ENCODE measurements around the gene TMEM150C.

Gene TMEM150C

GRCh38 chr4:82469791-82470345, 91.9 kb downstream of the TMEM150C start:
- no peak for FAIRE-seq

- no peak for FAIRE-seq
Observed at GRCh38 chr4:82467471-82467870, 94.3 kb downstream of the TMEM150C start.

DNA sequence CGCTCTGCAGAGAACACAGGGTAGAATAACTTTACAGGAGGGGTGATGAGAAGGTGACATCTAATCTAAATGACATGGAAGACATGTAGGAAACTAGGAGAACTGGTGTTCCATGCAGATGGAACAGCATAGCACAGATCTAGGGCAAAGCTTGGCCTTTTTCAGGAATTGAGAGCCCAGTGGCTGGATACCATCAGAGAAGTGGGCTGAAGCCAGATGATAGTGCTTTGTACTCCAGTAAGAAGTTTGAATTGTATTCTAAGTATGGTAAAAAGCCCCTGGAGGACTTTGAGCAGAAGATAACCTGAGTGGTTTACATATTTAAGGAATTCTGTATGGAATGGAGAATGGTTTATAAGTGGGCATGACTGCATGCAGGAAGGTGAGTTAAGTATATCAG, 98.6 kb downstream of the TMEM150C start:
- no peak for FAIRE-seq

GRCh38 chr4:82462415-82462831, 99.4 kb downstream of the TMEM150C start:
- peak; percentile 82 for FAIRE-seq

GRCh38 chr4:82461710-82462109, 100.1 kb downstream of the TMEM150C start:
- no peak for FAIRE-seq

DNA sequence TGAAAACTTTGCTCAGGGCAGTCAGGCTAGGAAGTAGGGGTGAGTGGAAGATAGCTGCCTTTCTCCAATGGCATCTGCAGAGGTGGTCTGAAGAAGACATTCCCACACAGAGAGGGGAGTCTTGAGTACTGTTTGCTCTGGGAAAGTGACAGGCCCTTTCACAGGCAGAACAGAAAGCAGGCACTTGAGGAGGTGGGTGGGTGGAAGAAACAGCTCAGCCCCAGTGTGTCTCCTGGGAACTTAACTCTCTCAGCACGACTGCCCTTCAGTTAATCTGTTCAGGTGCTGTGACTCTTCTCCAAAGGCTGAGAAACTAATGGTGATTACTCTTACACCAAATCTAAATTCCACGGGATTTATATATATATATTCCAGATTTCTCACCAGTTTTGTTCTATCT, 103.1 kb downstream of the TMEM150C start:
- no peak for FAIRE-seq

DNA sequence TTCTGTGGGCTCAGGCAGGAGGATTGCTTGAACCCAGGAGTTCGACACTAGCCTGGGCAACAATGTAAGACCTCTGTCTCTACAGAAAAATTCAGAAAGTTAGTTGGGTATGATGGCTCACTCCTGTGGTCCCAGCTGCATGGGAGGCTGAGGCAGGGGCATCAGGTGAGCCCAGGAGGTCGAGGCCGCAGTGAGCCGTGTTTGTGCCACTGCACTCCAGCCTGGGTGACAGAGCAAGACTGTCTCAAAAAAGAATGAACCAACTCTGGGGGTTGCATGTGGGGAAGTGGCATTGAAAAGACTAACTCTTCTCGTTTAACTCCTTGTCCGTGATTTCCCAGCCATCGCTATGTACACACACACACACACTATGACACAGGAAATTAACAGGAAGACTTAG, 104.5 kb downstream of the TMEM150C start:
- FAIRE-seq: no peak

- no peak for FAIRE-seq
Observed at GRCh38 chr4:82452026-82452425, 109.8 kb downstream of the TMEM150C start.

GRCh38 chr4:82450966-82451755, 110.6 kb downstream of the TMEM150C start:
- FAIRE-seq: no peak

- FAIRE-seq: no peak
Observed at GRCh38 chr4:82447886-82448285, 113.9 kb downstream of the TMEM150C start.

DNA sequence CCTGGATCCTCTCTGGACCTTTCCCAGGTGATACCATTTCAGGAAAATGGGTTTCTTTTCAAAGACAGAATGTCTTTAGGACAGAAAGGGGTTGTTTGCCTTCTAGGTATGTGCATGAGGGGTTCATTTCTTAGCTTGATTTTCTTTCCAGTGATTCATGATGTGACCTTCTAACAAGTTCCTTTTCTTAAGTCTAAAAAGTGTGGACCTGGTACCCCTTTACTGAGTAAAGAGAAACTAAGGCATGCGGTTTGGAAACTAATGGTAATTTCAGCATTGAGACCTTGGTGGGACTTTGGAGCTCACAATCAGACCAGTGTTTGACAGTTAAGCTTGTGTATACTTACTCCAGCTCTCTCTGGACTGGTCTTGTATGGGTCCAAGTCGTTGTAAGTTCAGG, 122.7 kb downstream of the TMEM150C start:
- FAIRE-seq: no peak

DNA sequence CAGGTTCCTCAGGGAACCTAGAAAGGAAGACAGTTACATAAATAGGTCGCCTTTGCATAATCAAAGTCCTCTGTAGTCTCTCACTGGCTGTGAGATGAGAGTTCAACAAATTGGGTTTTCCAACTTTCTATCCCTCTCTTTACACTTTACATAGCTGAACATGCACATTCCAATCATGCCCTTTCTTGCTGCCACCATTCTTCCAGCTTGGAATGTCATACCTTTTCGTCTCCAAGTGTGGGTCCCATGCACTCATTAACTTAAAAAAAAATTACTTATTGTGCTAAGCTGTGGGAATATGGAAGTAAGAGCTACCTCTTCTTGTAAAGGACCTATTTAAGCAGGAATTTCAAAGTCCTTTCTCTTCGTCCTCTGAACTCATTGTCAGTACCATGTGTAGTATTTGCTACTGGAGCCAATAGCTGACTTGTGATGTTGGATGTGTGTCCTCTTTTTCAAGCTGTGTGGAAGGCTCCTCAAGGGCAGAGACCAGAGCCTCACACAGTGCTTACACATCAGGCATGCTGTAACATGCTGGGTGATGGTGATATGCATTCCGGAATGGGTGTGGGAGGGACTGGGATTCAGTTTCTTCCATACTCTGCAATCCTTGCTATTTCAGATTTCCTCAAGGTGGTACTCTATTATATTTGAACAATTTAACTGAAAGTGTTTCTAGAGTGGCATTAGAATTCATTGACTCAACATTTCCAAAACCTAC, 124.3 kb downstream of the TMEM150C start:
- FAIRE-seq: no peak

DNA sequence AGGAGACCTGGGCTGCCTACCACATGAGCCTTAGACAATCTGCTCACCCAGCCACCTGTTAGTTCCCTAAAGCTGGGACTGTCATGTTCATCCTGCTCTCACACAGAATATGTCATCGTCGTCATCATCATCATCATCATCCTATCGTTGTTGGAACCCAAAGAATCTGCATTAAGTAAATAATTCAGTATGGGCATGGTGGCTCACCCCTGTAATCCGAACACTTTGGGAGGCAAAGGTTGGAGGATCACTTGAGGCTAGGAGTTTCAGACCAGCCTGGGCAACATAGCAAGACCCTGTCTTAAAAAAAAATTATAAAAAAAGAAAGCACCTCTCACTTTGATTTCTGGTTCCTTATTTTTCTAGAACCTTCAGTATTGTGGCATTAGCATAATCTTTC, 125.0 kb downstream of the TMEM150C start:
- FAIRE-seq: no peak

DNA sequence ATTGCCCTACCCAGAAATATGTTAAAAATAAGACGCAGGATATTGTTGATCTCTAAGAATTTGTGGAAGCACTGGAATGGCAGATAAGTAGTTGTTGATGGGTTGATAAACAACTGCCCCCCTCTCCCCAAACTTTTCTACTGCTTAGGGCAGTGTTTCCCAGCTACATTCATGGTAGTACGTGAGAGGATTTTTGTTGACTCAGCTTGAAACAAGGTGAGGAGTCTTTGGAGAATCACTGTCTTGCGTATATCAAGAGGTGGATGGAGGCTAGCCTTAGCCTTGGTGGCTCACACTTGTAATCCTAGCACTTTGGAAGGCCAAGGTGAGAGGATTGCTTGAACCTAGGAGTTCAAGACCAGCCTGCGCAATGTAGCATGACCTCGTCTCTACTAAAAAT, 125.7 kb downstream of the TMEM150C start:
- no peak for FAIRE-seq

- no peak for FAIRE-seq
Observed at GRCh38 chr4:82434949-82435348, 126.8 kb downstream of the TMEM150C start.

DNA sequence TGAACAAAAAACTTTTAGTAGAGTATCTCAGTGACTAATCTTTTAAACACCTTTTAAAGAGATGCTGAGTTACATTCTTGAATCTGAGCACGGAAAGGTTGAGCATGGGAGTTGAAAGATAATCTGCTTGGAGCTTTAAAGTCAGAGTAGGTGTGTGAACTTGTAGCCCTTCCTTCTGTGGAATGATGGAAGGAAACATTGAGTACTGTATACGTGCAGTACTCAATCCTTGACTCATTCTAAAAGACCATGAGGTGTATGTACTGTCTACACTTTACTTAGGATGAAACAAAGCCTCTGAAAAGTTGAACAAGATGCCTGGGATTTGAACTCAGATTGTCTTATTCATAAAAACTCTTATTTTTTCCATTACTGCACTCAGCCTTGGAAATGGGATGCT, 128.0 kb downstream of the TMEM150C start:
- FAIRE-seq: no peak
